ENCODE results near the gene SZT2.

- TF ChIP-seq, protein P1, sequence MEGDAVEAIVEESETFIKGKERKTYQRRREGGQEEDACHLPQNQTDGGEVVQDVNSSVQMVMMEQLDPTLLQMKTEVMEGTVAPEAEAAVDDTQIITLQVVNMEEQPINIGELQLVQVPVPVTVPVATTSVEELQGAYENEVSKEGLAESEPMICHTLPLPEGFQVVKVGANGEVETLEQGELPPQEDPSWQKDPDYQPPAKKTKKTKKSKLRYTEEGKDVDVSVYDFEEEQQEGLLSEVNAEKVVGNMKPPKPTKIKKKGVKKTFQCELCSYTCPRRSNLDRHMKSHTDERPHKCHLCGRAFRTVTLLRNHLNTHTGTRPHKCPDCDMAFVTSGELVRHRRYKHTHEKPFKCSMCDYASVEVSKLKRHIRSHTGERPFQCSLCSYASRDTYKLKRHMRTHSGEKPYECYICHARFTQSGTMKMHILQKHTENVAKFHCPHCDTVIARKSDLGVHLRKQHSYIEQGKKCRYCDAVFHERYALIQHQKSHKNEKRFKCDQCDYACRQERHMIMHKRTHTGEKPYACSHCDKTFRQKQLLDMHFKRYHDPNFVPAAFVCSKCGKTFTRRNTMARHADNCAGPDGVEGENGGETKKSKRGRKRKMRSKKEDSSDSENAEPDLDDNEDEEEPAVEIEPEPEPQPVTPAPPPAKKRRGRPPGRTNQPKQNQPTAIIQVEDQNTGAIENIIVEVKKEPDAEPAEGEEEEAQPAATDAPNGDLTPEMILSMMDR (IDR thresholded peaks at IDR 0.05; ENCODE audit: insufficient read depth, low read depth, low read length) = no peak
- no peak for TF ChIP-seq EZH2 (IDR thresholded peaks at IDR 0.05; ENCODE audit: insufficient read depth, low read length)
These were observed 36.5 kb downstream of the SZT2 start for GRCh38 chr1:43426221-43426620.
